HG03039 (cell line): ENCODE results near the gene C1GALT1C1L.
"Not testable (repeated sequence)": the region's sequence is repeated elsewhere in the genome, so short reads cannot be mapped to it uniquely, and the experiment has no call there.

Source experiments
- ATAC-seq: cut with Tn5 transposase; IDR thresholded peaks from one replicate; pipeline ENCODE4 v1.9.1; 2021; ENCODE audit warnings: mild to moderate bottlenecking, moderate library complexity; ENCODE audit not compliant: unreplicated experiment

C1GALT1C1L gene

DNA sequence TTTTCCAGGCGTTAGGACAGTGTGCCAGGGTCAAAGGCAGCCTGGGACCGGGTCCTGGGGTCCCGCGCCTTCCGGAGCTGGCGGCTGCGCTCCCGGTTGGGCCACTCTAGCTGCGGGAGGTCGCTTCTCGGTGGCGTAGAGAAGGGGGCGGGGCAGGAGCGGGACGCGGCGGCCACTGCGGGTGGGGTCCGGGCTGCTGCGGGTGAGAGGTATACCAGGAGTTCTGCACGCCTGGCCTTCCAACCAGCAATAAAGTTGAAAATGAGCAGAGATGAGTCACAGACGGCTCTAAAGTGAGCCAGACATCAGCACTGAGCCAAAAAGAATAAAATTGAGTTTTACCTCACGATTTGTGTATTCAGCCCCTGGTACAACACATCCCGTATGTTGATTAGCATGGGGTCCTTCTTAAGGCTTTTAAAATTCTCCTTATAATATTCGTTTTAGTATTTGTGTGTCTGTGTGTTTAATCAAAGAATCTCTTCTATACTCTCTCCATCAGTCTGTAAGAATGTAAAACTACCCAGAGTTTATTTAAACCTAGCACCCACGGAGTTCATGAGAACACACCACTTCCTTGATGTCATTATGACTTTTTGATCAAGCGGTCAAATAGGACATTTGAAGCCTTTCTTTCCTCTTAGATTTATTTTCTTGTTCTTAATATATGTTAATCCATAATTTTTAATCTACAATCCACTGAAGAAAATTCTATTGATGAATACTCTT, at the start of gene C1GALT1C1L:
C1GALT1C1L (minus strand) TSS at position 108 of the 729 bp plus-strand sequence; CDS start at position 1, 107 bp downstream.
- ATAC-seq, result no peak

DNA sequence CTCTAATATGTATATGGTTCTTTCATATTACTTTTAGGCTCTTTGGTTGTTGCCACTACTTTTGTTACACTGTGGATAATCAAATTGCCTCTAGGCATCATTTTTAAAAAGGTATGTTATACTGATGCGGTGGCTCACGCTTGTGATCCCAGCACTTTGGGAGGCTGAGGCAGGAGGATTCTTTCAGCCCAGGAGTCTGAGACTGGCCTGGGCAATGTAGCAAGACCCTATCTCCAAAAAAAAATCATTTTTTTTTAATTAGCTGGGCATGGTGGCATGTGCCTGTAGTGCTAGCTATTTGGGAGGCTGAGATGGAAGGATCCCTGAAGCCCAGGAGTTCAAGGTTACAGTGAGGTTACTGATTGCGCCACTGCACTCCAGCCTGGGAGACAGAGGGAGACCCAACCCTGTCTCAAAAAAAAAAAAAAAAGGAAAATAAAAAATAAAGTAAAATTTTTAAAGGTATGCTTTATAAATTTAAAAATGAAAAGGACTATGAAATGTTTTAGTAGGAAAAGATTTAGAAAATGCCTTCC, 49.5 kb upstream of the C1GALT1C1L start:
- no peak for ATAC-seq

DNA sequence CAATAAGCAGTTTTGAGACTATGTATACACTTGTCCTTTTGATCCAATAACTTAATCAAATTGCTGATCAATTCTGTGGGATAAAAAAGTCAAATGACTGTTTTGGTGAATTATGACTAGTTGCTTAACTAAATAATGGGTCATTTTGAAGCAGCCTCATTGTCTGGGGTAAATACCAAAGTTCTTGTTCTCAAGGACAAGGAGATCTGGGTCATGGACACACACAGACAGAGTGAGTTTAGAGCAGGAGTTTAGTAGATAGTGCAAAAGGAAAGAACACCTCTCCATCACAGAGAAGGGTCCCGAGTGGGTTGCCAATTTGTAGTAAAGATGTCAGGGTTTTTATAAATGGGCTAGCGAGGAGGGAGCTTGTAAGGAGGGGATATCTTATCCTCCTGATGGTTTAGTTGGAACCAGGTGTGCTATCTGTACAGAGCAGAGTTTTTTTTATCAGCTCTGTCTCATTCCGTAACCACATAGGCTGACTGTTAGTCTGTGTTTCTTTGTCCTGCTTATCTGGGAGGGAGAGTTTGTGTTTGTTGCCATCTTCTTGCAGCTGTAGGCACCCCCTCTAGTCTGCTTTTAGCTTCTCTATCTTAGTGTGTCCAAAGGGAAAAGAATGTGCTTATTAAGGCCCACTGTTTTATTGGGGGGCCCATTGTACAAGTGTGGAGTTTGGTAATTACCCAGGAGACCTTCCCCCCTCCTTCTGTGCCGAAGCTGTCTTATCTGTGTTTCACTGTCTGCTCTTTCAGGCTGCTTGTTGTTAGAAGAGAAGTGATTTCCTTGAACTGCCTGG, 48.7 kb upstream of the C1GALT1C1L start:
- ATAC-seq, result no peak

DNA sequence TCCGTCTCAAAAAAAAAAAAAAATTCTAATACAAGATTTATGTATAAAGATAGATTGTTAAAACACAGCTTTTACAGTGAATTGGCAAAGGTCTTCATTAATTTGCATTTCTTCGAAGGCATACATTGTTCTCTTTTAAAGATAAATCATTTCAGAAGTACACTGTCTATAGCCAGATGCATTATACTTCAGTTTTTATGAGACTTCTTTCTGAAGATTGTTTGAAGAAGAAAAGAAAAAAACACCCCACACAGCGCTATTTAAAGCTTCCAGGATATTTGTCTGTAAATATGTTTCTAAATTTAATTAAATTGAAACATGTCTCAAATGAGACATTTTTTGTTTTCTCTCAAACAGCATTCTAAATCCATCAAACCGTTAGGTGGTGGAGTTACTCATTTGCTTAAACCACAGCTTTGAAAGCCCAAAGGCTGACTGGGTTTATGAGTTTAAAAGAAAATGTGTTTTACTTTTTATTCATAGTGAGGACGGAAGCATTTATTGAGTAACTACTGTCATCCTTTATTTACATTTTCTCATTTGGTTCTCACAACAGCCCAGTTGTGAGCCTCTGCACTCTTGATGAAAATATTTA, 42.4 kb upstream of the C1GALT1C1L start:
- peak; percentile 59 for ATAC-seq

DNA sequence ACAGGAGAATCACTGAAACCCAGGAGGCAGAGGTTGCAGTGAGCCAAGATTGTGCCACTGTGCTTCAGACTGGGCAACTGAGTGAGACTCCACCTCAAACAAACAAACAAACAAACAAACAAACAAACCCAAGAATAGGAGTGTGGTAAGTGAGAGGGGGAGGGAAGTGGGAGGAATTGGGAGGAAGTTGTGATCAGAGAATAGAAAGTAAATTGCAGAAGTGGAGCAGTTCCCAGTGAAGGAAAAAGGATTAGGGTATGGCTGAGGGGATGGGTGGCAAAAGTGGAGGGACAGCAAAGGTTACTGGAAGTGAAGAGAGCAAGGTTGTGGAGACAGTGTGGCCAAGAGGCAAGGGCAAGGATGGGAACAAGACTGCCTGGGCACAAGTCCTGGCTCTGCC, 41.1 kb upstream of the C1GALT1C1L start:
- no peak for ATAC-seq

DNA sequence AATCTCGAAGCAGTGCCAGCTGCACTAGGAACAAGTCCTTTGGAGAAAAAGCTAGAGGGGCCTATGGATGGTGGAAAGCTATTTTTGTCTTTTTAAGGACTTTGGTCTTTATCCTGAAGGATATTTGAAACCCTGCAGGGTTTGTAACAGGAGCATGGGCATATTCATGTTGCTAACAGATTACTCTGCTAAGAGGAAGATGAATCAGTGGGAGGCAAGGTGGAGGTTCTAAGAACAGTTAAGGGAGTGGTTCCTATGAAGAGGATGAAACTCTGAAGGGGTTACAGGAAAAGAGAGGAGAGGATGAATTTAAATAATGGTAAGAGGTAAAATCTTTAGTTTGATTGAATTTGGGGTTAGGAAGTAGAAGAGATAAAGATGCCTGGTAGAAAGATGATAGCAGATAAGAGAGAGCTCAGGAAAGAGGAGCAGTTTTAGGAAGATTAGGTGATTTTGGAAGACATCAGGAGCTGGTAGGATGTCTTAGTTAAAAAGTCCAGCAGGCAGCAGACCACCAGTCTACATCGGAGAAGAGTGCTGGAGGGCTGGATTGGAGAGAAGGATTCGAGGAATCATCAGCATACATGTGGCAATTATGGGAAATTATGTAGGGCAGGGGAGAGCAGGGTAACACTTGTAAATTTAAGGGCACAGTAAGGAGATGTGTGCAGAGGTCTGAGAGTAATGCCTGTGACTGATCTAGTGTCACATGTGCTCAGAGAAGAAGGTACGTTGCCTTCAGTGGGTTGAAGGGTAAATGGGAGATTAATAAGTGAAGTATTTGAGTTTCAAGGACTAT, 39.3 kb upstream of the C1GALT1C1L start:
- no peak for ATAC-seq

DNA sequence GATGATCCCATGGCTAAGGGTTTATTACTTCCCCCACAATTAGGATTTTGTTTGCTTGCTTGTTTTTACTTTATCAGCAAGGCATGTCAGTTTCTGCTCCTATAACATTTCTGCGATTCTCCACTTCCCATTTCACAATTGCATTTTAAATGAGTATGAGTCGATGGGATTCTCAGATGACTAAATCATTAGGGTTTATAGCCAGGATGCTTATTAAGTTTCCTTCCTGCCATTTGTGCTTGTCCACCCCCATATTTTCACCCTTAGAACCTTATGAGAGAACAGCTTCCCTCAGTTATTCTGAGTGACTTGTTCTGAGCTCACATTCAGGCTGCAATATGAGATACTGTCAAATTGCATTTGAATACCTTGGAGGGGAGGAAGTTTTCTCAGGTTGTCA, 37.9 kb upstream of the C1GALT1C1L start:
- no peak for ATAC-seq

DNA sequence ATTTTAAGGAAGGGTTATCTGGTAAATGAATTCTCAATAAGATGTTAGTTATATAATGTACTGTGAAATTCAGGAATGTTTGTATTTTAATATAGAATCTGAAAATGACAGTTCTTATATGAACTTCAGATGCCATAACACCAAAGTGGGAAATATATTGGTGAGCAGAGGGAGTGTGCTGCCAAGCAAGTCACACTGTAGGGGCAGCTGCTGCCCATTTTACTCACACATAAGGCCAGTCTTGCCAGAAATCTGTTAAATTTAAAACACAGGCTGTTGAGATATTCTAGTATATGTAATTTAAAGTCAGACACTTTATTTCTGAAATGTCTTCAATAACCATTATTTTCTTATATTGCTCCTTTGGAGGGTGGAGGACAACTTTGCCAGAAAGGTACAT, 34.6 kb upstream of the C1GALT1C1L start:
- no peak for ATAC-seq

DNA sequence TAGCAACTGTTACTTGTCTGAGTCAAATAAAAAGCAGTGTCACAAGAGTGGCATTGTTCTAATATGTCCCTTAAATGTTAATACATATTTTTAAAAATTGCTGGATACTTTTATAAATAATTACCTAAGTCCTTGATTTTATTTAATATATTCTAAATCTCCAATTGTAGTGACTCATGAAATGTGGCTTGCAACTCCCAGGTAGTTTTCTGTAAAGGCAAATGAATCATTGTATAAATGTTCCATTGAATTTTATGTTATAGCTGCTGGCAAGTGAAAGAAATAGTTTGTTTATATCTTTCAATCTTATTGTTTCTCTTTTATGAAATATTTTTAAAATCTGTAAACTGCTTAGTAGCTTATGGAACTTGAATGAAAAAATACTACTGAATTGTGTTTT, 32.7 kb upstream of the C1GALT1C1L start:
- no peak for ATAC-seq

DNA sequence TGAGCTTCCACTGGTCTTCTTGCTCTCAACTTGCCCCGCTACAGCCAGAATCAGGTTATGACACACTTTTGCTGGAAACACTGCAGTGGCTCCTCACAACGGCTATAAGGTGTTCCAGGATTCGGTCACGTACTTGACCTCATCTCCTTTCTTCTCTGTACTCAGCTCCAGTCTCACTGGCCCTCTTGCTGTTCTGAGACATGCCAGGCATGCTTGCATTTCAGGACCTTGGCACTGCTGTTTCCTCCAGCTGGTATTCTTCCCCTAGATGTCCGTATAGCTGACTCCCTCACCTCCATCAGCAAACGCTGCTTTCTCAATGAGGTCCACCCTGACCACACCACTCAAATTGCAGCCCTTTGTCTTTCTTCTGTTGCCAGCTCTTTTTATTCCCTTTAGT, 31.9 kb upstream of the C1GALT1C1L start:
- no peak for ATAC-seq

DNA sequence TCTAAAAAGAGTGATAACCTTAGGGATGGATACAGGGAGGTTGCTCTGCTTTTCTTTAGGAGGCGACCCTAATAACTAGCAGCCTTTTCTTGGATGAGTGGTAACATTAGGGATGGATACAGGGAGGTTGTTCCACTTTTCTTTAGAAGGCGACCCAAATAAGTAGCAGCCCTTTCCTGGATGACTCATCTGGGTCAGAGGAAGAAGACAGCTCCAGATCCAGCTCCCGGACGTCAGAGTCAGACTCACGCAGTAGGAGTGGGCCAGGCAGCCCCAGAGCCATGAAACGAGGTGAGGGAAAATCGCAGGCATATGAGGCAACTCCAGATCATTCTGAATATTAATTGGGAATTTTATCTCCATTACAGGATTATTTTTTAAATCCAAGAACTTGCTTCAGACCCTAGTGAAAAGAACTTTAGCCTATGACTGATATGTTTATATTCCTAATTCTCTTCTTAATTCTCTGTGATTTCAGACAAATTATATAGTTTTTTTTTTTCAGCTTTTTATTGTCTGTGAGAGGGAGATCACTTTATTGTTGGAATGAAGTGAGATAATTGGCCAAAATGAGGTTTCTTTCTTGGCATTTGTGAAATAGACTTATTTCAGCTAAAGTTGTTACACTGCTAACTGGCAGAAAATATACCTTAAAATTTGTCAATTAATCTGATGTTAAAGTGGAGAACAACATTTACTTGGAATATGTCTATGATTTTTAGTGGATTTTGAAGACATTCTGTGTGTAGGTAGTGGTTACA, 31.2 kb upstream of the C1GALT1C1L start:
- ATAC-seq, result no peak

DNA sequence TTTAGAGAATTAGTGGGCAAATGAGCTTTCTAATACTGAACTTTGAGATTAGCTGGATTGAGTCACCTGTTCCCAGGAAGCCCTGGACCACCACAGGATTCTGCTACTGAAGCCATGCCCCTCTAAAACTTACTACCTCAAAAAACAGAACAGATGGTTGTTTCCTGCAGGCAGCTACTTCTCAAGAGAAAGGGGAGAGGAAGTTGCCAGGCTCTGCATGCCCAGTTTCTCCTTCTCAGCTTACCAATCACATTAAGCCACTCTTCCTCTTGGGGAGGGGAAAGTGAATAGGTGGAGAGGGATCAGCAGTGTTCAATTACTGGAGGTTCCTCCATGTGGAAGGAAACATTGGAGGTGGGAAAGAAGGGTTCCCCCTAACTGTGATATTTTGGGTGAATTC, 24.9 kb upstream of the C1GALT1C1L start:
- ATAC-seq, result no peak

DNA sequence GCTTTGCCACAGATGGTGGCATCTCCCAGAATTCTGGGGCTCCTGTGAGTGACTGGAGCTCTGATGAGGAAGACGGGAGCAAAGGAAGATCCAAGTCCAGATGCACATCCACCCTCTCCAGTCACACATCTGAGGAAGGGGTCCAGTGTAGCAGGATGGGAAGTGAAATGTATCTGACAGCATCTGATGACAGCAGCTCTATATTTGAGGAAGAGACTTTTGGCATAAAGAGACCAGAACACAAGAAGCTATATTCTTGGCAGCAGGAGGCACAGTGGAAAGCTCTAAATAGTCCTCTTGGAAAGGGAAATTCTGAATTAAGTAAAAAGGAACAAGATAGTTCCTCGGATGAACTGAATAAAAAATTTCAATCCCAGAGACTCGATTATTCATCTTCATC, 23.5 kb upstream of the C1GALT1C1L start:
- ATAC-seq, result no peak

DNA sequence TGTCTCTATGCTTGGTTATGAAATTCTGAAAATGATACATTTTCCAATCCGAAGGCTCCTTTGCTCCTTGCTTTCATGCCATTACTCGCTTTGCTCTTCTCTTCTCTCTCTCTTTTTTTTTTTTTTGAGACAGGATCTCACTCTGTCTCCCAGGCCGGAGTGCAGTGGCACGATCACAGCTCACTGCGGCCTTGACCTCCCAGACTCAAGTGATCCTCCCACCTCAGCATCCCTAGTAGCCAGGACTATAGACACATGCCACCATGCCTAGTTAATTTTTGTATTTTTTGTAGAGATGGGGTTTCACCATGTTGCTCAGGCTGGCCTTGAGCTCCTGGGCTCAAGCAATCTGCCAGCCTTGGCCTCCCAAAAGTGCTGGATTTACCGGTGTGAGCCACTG, 21.9 kb upstream of the C1GALT1C1L start:
- ATAC-seq, result not testable (repeated sequence)

DNA sequence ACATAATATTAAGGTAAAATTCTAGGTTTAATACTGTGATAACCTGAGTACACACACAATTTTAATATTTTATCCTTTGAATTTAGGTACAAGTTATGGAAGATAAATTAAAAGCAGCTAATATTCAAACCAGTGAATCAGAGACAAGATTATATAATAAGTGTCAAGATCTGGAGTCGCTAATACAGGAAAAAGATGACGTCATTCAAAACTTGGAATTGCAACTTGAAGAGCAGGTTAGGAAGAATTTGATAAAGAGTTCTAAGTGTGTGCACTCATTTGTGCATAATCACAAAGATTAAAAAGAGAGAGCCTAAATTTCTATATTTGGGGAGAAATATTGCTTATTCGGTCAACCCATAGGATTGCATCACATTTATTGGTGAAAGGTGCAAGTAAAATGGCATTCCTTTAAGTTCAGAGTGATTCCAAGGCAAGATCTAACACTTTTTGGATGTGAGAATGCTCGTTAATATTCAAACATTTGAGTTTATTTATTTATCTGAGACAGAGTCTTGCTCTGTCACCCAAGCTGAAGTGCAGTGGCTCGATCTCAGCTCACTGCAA, 16.3 kb upstream of the C1GALT1C1L start:
- ATAC-seq, result no peak

DNA sequence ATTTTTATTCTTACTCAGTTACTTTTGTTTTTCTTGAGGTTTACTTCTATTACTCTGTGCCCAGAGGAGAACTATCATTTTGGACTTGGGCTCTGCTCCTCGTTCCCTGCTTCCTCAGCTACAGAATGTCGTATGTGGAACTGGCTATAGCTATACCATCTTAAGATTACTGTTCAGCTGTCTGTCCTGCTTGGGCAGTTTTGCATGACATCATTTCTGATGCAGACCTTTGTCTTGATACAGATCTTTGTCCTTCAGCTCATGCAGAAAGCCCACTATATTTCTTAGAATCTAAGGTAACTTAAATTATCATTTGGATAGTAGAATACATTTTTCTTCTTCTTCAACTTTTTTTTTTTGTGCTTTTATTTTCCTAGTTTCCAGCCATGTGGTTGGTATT, 13.8 kb upstream of the C1GALT1C1L start:
- no peak for ATAC-seq

DNA sequence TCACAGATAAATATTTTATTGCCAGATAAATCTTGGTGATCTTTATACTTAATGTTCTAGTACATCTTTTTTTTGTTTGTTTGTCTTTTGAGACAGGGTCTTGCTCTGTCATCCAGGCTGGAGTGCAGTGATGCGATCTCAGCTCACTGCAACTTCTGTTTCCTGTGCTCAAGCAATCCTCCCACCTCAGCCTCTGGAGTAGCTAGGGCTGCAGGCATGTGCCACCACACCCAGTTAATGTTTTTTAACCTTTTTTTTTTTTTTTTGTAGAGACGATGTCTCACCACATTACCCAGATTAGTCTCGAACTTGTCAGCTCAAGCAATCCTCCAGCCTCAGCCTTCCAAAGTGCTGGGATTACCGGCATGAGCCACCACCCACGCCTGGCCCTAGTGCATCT, 9.1 kb upstream of the C1GALT1C1L start:
- ATAC-seq, result no peak

DNA sequence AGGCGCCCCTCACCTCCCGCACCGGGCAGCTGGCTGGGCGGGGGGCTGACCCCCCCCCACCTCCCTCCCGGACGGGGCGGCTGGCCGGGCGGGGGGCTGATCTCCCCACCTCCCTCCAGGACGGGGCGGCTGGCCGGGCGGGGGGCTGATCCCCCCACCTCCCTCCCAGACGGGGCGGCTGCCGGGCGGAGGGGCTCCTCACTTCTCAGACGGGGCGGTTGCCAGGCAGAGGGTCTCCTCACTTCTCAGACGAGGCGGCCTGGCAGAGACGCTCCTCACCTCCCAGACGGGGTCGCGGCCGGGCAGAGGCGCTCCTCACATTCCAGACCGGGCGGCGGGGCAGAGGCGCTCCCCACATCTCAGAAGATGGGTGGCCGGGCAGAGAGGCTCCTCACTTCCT, 1.6 kb upstream of the C1GALT1C1L start:
- ATAC-seq, result not testable (repeated sequence)

DNA sequence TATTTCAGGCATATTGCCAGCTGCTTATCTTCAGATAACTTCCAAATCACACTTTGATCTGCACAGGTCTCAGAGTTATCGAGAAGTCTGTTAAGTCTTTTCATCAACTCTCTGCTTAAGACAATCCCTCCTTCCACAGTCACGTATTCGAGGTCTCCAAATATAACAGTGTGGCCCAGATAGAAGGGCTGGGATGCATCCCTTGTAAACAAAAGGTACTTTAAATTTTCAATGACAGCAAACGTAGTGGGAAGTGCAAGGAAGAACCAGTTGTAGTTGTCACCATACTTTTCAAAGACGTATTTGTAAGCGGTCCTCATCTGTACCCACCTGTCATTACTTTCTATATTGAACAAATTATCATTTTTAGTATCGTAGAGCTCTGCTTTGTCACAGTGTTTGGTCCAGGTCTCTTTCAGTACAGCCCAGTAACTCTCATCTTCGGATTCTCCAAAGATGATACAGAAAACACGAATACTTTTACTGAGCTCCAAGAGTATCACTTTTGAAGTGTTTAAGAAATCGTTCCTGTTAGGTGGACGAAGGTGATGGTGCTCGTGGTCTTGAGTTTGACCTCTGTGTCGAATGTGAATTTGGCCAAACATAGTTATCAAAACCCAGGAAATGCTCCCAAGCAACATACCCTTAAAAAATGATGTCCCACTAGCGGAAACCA, 445 bp downstream of the C1GALT1C1L start:
- no peak for ATAC-seq
